SU-DHL-6 (cell line): ENCODE data around the gene BTG4.

ENCODE experiments used
- H2AFZ ChIP-seq: fragments of 200-600 bp; sonication (generic); 2 replicates; pipeline ENCODE4 v1.6.1; 2014; ENCODE audit warnings: low read depth, mild to moderate bottlenecking, moderate library complexity, mixed read lengths, antibody characterized with exemption, low read length; ENCODE audit not compliant: severe bottlenecking
- H3F3A ChIP-seq: fragments of 200-600 bp; shearing (Covaris generic); 2 replicates; pipeline ENCODE4 v1.6.0; 2016; ENCODE audit warnings: antibody characterized with exemption, mild to moderate bottlenecking; ENCODE audit not compliant: insufficient read depth
- H3K27ac ChIP-seq: fragments of 200-600 bp; sonication (generic); 2 replicates; pipeline ENCODE4 v1.5.1; 2016; ENCODE audit warnings: low read depth, mild to moderate bottlenecking, low read length, moderate library complexity, mixed read lengths
- H3K27me3 ChIP-seq: fragments of 200-600 bp; sonication (generic), shearing (Covaris generic); 2 replicates; pipeline ENCODE4 v1.6.0; 2014; ENCODE audit warnings: mild to moderate bottlenecking, low read length
- H3K36me3 ChIP-seq: fragments of 200-600 bp; sonication (generic); 2 replicates; pipeline ENCODE4 v1.6.1; 2014; ENCODE audit warnings: mild to moderate bottlenecking, low read length, mixed read lengths
- H3K4me2 ChIP-seq: fragments of 300-600, 200-600 bp; shearing (Covaris generic), sonication (generic); 2 replicates; pipeline ENCODE4 v1.6.0; 2014; ENCODE audit warnings: low read length, low read depth, mild to moderate bottlenecking; ENCODE audit not compliant: poor library complexity, severe bottlenecking
- H3K4me3 ChIP-seq: fragments of 200-600 bp; sonication (generic); 2 replicates; pipeline ENCODE4 v1.5.1; 2014; ENCODE audit warnings: antibody characterized with exemption, low read length, mild to moderate bottlenecking, mixed read lengths; ENCODE audit not compliant: insufficient read depth, poor library complexity, severe bottlenecking
- H3K79me2 ChIP-seq: fragments of 200-600 bp; sonication (generic); 2 replicates; pipeline ENCODE4 v1.6.1; 2014; ENCODE audit warnings: mild to moderate bottlenecking, low read length, moderate library complexity; ENCODE audit not compliant: insufficient read depth
- H3K9ac ChIP-seq: fragments of 200-600 bp; sonication (generic); 2 replicates; pipeline ENCODE4 v1.7.0; 2014; ENCODE audit warnings: mild to moderate bottlenecking, low read length
- H3K9me2 ChIP-seq: fragments of 200-600 bp; sonication (generic); replicated peaks from 2 replicates; pipeline ENCODE4 v1.6.1; 2014; ENCODE audit warnings: low read length; ENCODE audit not compliant: insufficient read depth
- H3K9me3 ChIP-seq: fragments of 200-600 bp; sonication (generic); 2 replicates; pipeline ENCODE4 v1.6.1; 2014; ENCODE audit warnings: low read length, mixed read lengths; ENCODE audit not compliant: insufficient read depth
- H4K20me1 ChIP-seq: fragments of 200-600 bp; sonication (generic); 2 replicates; pipeline ENCODE4 v1.6.1; 2014; ENCODE audit warnings: low read depth, mild to moderate bottlenecking, antibody characterized with exemption, low read length, moderate library complexity, mixed read lengths
- CTCF ChIP-seq: fragments of 200-600 bp; sonication (generic); IDR thresholded peaks from one replicate; pipeline ENCODE4 v1.5.1; 2017; ENCODE audit warnings: antibody characterized with exemption, mild to moderate bottlenecking, low read length, moderate library complexity; ENCODE audit not compliant: insufficient read depth, poor library complexity, severe bottlenecking
- EZH2phosphoT487 ChIP-seq: fragments of 200-600 bp; sonication (generic), shearing (Covaris generic); conservative IDR thresholded peaks from 2 replicates; pipeline ENCODE4 v1.6.1; 2018; ENCODE audit warnings: mild to moderate bottlenecking, antibody characterized with exemption, low read length, moderate library complexity, mixed read lengths

The BTG4 gene

GRCh38 chr11:111555255-111555654 is 43.1 kb upstream of the BTG4 start:
- no peaks in the 10 kb centered on the region for H3F3A ChIP-seq
- TF ChIP-seq EZH2phosphoT487 (no peak), CTCF (no peak)
- no peaks in the 10 kb centered on the region for H3K9me3 ChIP-seq

GRCh38 chr11:111554532-111554931 is 42.3 kb upstream of the BTG4 start:
- Histone ChIP-seq H2AFZ (no peak overlapping the region), H3K36me3 (no peaks in the 10 kb centered on the region), H3K9me2 (no peaks in the 10 kb centered on the region), H3K4me3 (no peak overlapping the region), H3F3A (no peaks in the 10 kb centered on the region), H3K27me3 (no peaks in the 10 kb centered on the region), H3K4me2 (no peak overlapping the region), H3K79me2 (no peaks in the 10 kb centered on the region), H3K9me3 (no peaks in the 10 kb centered on the region), H4K20me1 (no peaks in the 10 kb centered on the region), H3K27ac (no peak overlapping the region), H3K9ac (no peak overlapping the region)
- no peak for TF ChIP-seq EZH2phosphoT487
- TF ChIP-seq CTCF = no peak

More at GRCh38 chr11:111555255-111555654, 43.1 kb upstream of the BTG4 start:
- Histone ChIP-seq H3K27ac (no peak overlapping the region), H3K4me3 (no peak overlapping the region), H3K36me3 (no peaks in the 10 kb centered on the region), H4K20me1 (no peaks in the 10 kb centered on the region), H3K27me3 (no peaks in the 10 kb centered on the region), H3K79me2 (no peaks in the 10 kb centered on the region), H3K4me2 (no peak overlapping the region), H3K9ac (no peak overlapping the region), H3K9me2 (no peaks in the 10 kb centered on the region), H2AFZ (no peak overlapping the region)

- Histone ChIP-seq H3K36me3 (no peaks in the 10 kb centered on the region), H3K27ac (no peak overlapping the region), H3K9ac (no peak overlapping the region), H3K9me3 (no peaks in the 10 kb centered on the region), H3K9me2 (no peaks in the 10 kb centered on the region), H3K79me2 (no peaks in the 10 kb centered on the region), H3K27me3 (no peaks in the 10 kb centered on the region), H2AFZ (no peak overlapping the region), H3K4me2 (no peak overlapping the region), H3K4me3 (no peak overlapping the region), H3F3A (no peaks in the 10 kb centered on the region), H4K20me1 (no peaks in the 10 kb centered on the region)
- TF ChIP-seq EZH2phosphoT487 = no peak
- TF ChIP-seq CTCF = no peak
These were observed 38.1 kb upstream of the BTG4 start for GRCh38 chr11:111550258-111550657.

- Histone ChIP-seq H3K9me2 (no peaks in the 10 kb centered on the region), H3K4me3 (no peak overlapping the region), H3K27ac (no peak overlapping the region), H4K20me1 (no peaks in the 10 kb centered on the region), H3K9ac (no peak overlapping the region), H3F3A (no peaks in the 10 kb centered on the region), H2AFZ (no peak overlapping the region), H3K9me3 (no peaks in the 10 kb centered on the region), H3K79me2 (no peaks in the 10 kb centered on the region), H3K4me2 (no peak overlapping the region), H3K27me3 (no peaks in the 10 kb centered on the region), H3K36me3 (no peaks in the 10 kb centered on the region)
- TF ChIP-seq CTCF (no peak), EZH2phosphoT487 (no peak)
These were observed 37.6 kb upstream of the BTG4 start for GRCh38 chr11:111549869-111550203.
